Ovary (tissue), 9 donors: ENCODE measurements around the gene RAET1L. TPM values are rescaled to one million over a fixed set of nuclear protein-coding genes. Genes with fewer than 3 reads are reported as not detected.

ENCODE experiments used
- DNase-seq, 5 donors: peaks; one replicate each; pipeline ENCODE4 v3.0.0-alpha.2; 2019 to 2020
- H3K27ac ChIP-seq, 2 donors: fragments of 200-600 bp; one replicate each; pipeline versions ENCODE4 v1.5.1 to v1.8.0; 2019 to 2022
- H3K27me3 ChIP-seq: fragments of 200-600 bp; one replicate; pipeline ENCODE4 v1.8.0; 2022
- H3K36me3 ChIP-seq: fragments of 200-600 bp; sonication (generic); one replicate; pipeline ENCODE4 v1.5.1; 2019
- H3K4me1 ChIP-seq: one replicate; pipeline ENCODE4 v1.8.1; 2013; ENCODE audit warnings: mild to moderate bottlenecking, moderate library complexity; ENCODE audit not compliant: insufficient read depth
- H3K4me3 ChIP-seq: fragments of 200-600 bp; sonication (generic); one replicate; pipeline ENCODE4 v1.5.1; 2017
- H3K9me3 ChIP-seq, 2 donors: fragments of 200-600 bp in 1 of 2; sonication (generic) in 1 of 2; one replicate each; pipeline versions ENCODE4 v1.5.1 to v1.8.1; 2013 to 2019; ENCODE audit warnings: mild to moderate bottlenecking in 1 of 2, moderate library complexity in 1 of 2
- CTCF ChIP-seq, 3 donors: fragments of 450-650 bp in 2 of 3; fragments of 200-600 bp in 1 of 3; IDR thresholded peaks; one replicate each; pipeline versions ENCODE4 v1.5.1 to v1.8.0; 2016 to 2022; ENCODE audit warnings: antibody characterized with exemption in 3 of 3, mild to moderate bottlenecking in 1 of 3
- EP300 ChIP-seq: sonication (generic); formaldehyde crosslinking; IDR thresholded peaks from one replicate; pipeline ENCODE4 v1.6.1; 2017; ENCODE audit warnings: antibody characterized with exemption
- POLR2A ChIP-seq: fragments of 450-650 bp; IDR thresholded peaks from one replicate; pipeline ENCODE4 v1.6.1; 2017; ENCODE audit warnings: antibody characterized with exemption, mild to moderate bottlenecking, moderate library complexity
- WGBS, 3 donors: extraction: QIAGEN DNeasy Blood & Tissue Kit in 1 of 3; methylation state at CpG; one replicate each; pipeline versions ENCODE4 v1.1.5 to v1.1.7; 2013 to 2017; 5-methylcytosine and 5-hydroxymethylcytosine counted together
- intact Hi-C, 4 donors: fragments of 100-400 bp; cut with DNase I; formaldehyde crosslinking; loops; one replicate each; pipeline versions ENCODE4 v1.11.0 to v1.15.1; 2022 to 2023
- polyA plus RNA-seq, 2 donors: library from polyadenylated mRNA; stranded (reverse); fragments of 200-250 nt in 1 of 2; fragments of 350-450 nt in 1 of 2; fragmentation: Illumina TruSeq in 1 of 2; extraction: RNeasy Lipid Tissue Mini Kit (QIAGEN cat#74804) in 1 of 2; gene quantifications; one replicate each; pipeline ENCODE4 v1.2.3, GENCODE V29; 2013 to 2014
- total RNA-seq, 7 donors: library from RNA; depleted of rRNA in 2 of 7; stranded (reverse); fragments of >200 nt in 2 of 7; fragmentation: NEBNext Ultra II Directional in 3 of 7; extraction: Animal tissue kit (Norgen Biotek cat#: 25700) in 3 of 7; gene quantifications; one replicate each; pipeline versions ENCODE4 v1.1.0 to v1.2.4, GENCODE V29; 2016 to 2023
- donor health status: DM: no; HTN: no; CAD: no; lungs with moderate emphysema.
- donor health status: DM: no; HTN: no; CAD: no.
- donor health status: Bipolar disorder and iron deficiency.
- donor health status: DM: yes; HTN: yes; CAD: no.
- donor health status: DM: no; HTN: no; CAD: no.
- donor health status: DM: yes; HTN: yes; CAD: no.

Gene RAET1L
- total and polyA plus RNA-seq, 9 donors = not detected

- Histone ChIP-seq H3K4me3 (no peak overlapping the region), H3K27ac (no peak overlapping the region), H3K4me1 (no peaks in the 10 kb centered on the region), H3K9me3 (no peaks in the 10 kb centered on the region), H3K27me3 (no peaks in the 10 kb centered on the region), H3K36me3 (no peaks in the 10 kb centered on the region)
- intact Hi-C loops = no loop called here
- 37 to 55% (median 47%) methylated on average over 4 of the region's 4 CpGs for WGBS, 3 donors
- DNase-seq = no peak
- TF ChIP-seq CTCF (IDR thresholded peaks at IDR 0.05) (no peak), POLR2A (no peak), EP300 (no peak)
Measured at GRCh38 chr6:150056916-150057315, 31.6 kb upstream of the RAET1L start.

- H3K9me3 ChIP-seq = no peaks in the 10 kb centered on the region
- H3K27ac ChIP-seq = no peak overlapping the region
- intact Hi-C loops = no loop called here
- no peaks in the 10 kb centered on the region for H3K27me3 ChIP-seq
- WGBS, 3 donors = 63 to 73% (median 70%) methylated on average over 12 of the region's 12 CpGs
- H3K36me3 ChIP-seq = no peaks in the 10 kb centered on the region
- H3K4me1 ChIP-seq = no peaks in the 10 kb centered on the region
- no peak for DNase-seq
- no peak overlapping the region for H3K4me3 ChIP-seq
- no peak for TF ChIP-seq EP300
- TF ChIP-seq CTCF (IDR thresholded peaks at IDR 0.05) = no peak
Measured at GRCh38 chr6:150056156-150056555, 30.8 kb upstream of the RAET1L start.

- Histone ChIP-seq H3K4me1 (no peaks in the 10 kb centered on the region), H3K9me3 (no peaks in the 10 kb centered on the region), H3K36me3 (no peaks in the 10 kb centered on the region), H3K27ac (no peak overlapping the region), H3K4me3 (no peak overlapping the region), H3K27me3 (no peaks in the 10 kb centered on the region)
- DNase-seq = no peak
- intact Hi-C loops = no loop called here
- TF ChIP-seq CTCF (IDR thresholded peaks at IDR 0.05) = no peak
- no peak for TF ChIP-seq EP300
- no peak for TF ChIP-seq POLR2A
- WGBS, 3 donors = 72 to 82% (median 82%) methylated on average over 10 of the region's 10 CpGs
Measured at GRCh38 chr6:150055131-150055530, 29.8 kb upstream of the RAET1L start.

- no peak for DNase-seq
- Histone ChIP-seq H3K4me1 (no peaks in the 10 kb centered on the region), H3K4me3 (no peak overlapping the region), H3K9me3 (no peaks in the 10 kb centered on the region), H3K27me3 (no peaks in the 10 kb centered on the region), H3K27ac (no peak overlapping the region), H3K36me3 (no peaks in the 10 kb centered on the region)
- intact Hi-C loops = no loop called here
- TF ChIP-seq POLR2A (no peak), CTCF (IDR thresholded peaks at IDR 0.05) (no peak), EP300 (no peak)
- 52 to 68% (median 58%) methylated on average over 11 of the region's 11 CpGs for WGBS, 3 donors
Measured at GRCh38 chr6:150053450-150053849, 28.1 kb upstream of the RAET1L start.

GRCh38 chr6:150050846-150051245 lies 25.5 kb upstream of the RAET1L start:
- no peaks in the 10 kb centered on the region for H3K36me3 ChIP-seq
- TF ChIP-seq EP300 (no peak), POLR2A (no peak), CTCF (IDR thresholded peaks at IDR 0.05) (no peak)
- no peak overlapping the region for H3K27ac ChIP-seq
- intact Hi-C loops = no loop called here
- no peaks in the 10 kb centered on the region for H3K27me3 ChIP-seq
- no peaks in the 10 kb centered on the region for H3K9me3 ChIP-seq
- WGBS, 3 donors = 59 to 70% (median 61%) methylated on average over 4 of the region's 4 CpGs
- no peak for DNase-seq
- H3K4me1 ChIP-seq = no peaks in the 10 kb centered on the region
- H3K4me3 ChIP-seq = no peak overlapping the region
